ENCODE measurements around the gene KIF3A. TPM values are rescaled to one million over a fixed set of nuclear protein-coding genes. Genes with fewer than 3 reads are reported as not detected.

KIF3A gene
- total RNA-seq, 1 donor from 2014 or later = 27.6 TPM

GRCh38 chr5:132746592-132746953 lies 9.2 kb upstream of the KIF3A start:
- H3K4me1 Mint-ChIP-seq = peaks cover 2% of the 10 kb centered on the region
- no peak overlapping the region for H3K9ac ChIP-seq
- peak overlapping the region; percentile 57 for H3K4me3 ChIP-seq
- H3K36me3 Mint-ChIP-seq = peaks cover 2% of the 10 kb centered on the region
- DNase-seq (ENCODE audit: low spot score) = no peak
- no peak for TF ChIP-seq CTCF (IDR thresholded peaks at IDR 0.05)
- no peak for TF ChIP-seq EZH2phosphoT487 (IDR thresholded peaks at IDR 0.05)
- TF ChIP-seq EZH2 (IDR thresholded peaks at IDR 0.05) = no peak
- H3K27ac ChIP-seq = no peak overlapping the region
- peaks cover 6% of the 10 kb centered on the region for H3K9me3 Mint-ChIP-seq
- H3K4me1 ChIP-seq = no peaks in the 10 kb centered on the region
- no peaks in the 10 kb centered on the region for H3K79me2 ChIP-seq (ENCODE audit: low read depth)
- peak overlapping the region; percentile 80 for H3K4me3 Mint-ChIP-seq
- H4K20me1 ChIP-seq (ENCODE audit: low read depth) = no peaks in the 10 kb centered on the region
- H3K27me3 Mint-ChIP-seq (ENCODE audit: insufficient read depth, low read depth) = peaks cover 44% of the 10 kb centered on the region
- H2AFZ ChIP-seq (replicated peaks) = no peak overlapping the region
- H3K36me3 ChIP-seq = no peaks in the 10 kb centered on the region
- H3K9me3 ChIP-seq (ENCODE audit: low read depth) = no peaks in the 10 kb centered on the region
- H3F3A ChIP-seq (ENCODE audit: low read depth) = peaks cover 17% of the 10 kb centered on the region
- peaks cover 94% of the 10 kb centered on the region for H3K27me3 ChIP-seq
- peak overlapping the region; percentile 87 for H3K4me2 ChIP-seq
- H3K27ac Mint-ChIP-seq = no peak overlapping the region

GRCh38 chr5:132744659-132745058 lies 7.3 kb upstream of the KIF3A start:
- H3K4me1 Mint-ChIP-seq = peaks cover 2% of the 10 kb centered on the region
- H3K9me3 ChIP-seq (ENCODE audit: low read depth) = no peaks in the 10 kb centered on the region
- no peak overlapping the region for H3K4me3 Mint-ChIP-seq
- no peaks in the 10 kb centered on the region for H4K20me1 ChIP-seq (ENCODE audit: low read depth)
- peaks cover 37% of the 10 kb centered on the region for H3K27me3 Mint-ChIP-seq (ENCODE audit: insufficient read depth, low read depth)
- H3K4me1 ChIP-seq = no peaks in the 10 kb centered on the region
- H3K27me3 ChIP-seq = peaks cover 78% of the 10 kb centered on the region
- no peak for DNase-seq (ENCODE audit: low spot score)
- no peak overlapping the region for H3K4me2 ChIP-seq
- H3K36me3 ChIP-seq = no peaks in the 10 kb centered on the region
- H3K79me2 ChIP-seq (ENCODE audit: low read depth) = no peaks in the 10 kb centered on the region
- H3K9me3 Mint-ChIP-seq = peaks cover 6% of the 10 kb centered on the region
- H2AFZ ChIP-seq (replicated peaks) = no peak overlapping the region
- no peak overlapping the region for H3K9ac ChIP-seq
- no peak overlapping the region for H3K27ac ChIP-seq
- peaks cover 2% of the 10 kb centered on the region for H3K36me3 Mint-ChIP-seq
- no peak overlapping the region for H3K4me3 ChIP-seq
- peaks cover 17% of the 10 kb centered on the region for H3F3A ChIP-seq (ENCODE audit: low read depth)
- no peak overlapping the region for H3K27ac Mint-ChIP-seq
- no peak for TF ChIP-seq EZH2 (IDR thresholded peaks at IDR 0.05)
- TF ChIP-seq CTCF (IDR thresholded peaks at IDR 0.05) = no peak
- TF ChIP-seq EZH2phosphoT487 (IDR thresholded peaks at IDR 0.05) = no peak

GRCh38 chr5:132742626-132743025 lies 5.3 kb upstream of the KIF3A start:
- DNase-seq (ENCODE audit: low spot score) = no peak
- H3K27ac ChIP-seq = no peak overlapping the region
- H3K4me2 ChIP-seq = no peak overlapping the region
- no peak overlapping the region for H3K4me3 ChIP-seq
- TF ChIP-seq EZH2phosphoT487 (IDR thresholded peaks at IDR 0.05) = no peak
- TF ChIP-seq EZH2 (IDR thresholded peaks at IDR 0.05) = no peak
- TF ChIP-seq CTCF (IDR thresholded peaks at IDR 0.05) = no peak
- H3K4me1 ChIP-seq = no peaks in the 10 kb centered on the region
- no peak overlapping the region for H3K27ac Mint-ChIP-seq
- no peak overlapping the region for H2AFZ ChIP-seq (replicated peaks)
- H3K27me3 ChIP-seq = peaks cover 65% of the 10 kb centered on the region
- H4K20me1 ChIP-seq (ENCODE audit: low read depth) = no peaks in the 10 kb centered on the region
- peaks cover 2% of the 10 kb centered on the region for H3K36me3 Mint-ChIP-seq
- peaks cover 12% of the 10 kb centered on the region for H3F3A ChIP-seq (ENCODE audit: low read depth)
- H3K4me1 Mint-ChIP-seq = peaks cover 10% of the 10 kb centered on the region
- no peaks in the 10 kb centered on the region for H3K79me2 ChIP-seq (ENCODE audit: low read depth)
- H3K9ac ChIP-seq = no peak overlapping the region
- peaks cover 3% of the 10 kb centered on the region for H3K9me3 Mint-ChIP-seq
- H3K4me3 Mint-ChIP-seq = no peak overlapping the region
- no peaks in the 10 kb centered on the region for H3K36me3 ChIP-seq
- no peaks in the 10 kb centered on the region for H3K9me3 ChIP-seq (ENCODE audit: low read depth)
- H3K27me3 Mint-ChIP-seq (ENCODE audit: insufficient read depth, low read depth) = peaks cover 26% of the 10 kb centered on the region
